HG03175 (cell line): ENCODE measurements around the gene PAX1.

Source experiments
- ATAC-seq: cut with Tn5 transposase; IDR thresholded peaks from one replicate; pipeline ENCODE4 v1.9.1; 2021; ENCODE audit warnings: mild to moderate bottlenecking, moderate library complexity; ENCODE audit not compliant: unreplicated experiment

Gene PAX1

DNA sequence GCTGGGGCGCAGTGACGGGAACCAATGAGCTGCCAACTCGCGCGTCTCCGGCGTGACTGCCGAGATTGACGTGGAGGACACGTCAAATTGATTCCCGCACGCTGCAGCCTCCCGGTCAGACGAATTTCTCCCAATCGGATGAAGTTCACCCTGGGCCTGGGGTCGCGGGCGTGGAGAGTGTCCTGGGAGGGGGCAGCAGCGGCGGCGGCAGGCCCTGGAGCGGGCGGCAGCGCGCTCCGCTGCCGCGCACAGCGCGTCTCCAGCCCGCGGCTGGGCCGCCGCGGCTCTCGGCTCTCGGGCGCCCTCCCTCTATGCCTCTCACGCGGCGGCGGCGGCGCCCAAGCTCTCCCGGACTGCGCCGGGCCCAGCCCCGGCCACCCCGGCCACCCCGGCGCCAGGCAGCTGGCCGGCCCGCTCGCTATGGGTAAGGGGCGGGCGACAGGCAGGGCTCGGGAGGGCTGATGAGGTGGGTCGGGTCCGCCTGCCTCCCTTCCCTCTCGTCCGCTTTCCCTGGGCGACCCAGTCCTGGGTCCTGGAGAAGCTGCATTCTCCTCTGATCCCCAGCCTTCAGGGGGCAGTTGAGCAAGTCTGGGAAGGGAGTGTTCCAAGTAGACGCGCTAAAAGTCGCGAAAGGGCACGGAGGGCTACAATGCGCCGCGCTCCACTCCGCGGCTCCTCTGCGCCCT lies at the start of gene PAX1:
PAX1 (plus strand) TSS at position 90 of the 686 bp plus-strand sequence; CDS start at position 139, 49 bp downstream.
- ATAC-seq = no peak

DNA sequence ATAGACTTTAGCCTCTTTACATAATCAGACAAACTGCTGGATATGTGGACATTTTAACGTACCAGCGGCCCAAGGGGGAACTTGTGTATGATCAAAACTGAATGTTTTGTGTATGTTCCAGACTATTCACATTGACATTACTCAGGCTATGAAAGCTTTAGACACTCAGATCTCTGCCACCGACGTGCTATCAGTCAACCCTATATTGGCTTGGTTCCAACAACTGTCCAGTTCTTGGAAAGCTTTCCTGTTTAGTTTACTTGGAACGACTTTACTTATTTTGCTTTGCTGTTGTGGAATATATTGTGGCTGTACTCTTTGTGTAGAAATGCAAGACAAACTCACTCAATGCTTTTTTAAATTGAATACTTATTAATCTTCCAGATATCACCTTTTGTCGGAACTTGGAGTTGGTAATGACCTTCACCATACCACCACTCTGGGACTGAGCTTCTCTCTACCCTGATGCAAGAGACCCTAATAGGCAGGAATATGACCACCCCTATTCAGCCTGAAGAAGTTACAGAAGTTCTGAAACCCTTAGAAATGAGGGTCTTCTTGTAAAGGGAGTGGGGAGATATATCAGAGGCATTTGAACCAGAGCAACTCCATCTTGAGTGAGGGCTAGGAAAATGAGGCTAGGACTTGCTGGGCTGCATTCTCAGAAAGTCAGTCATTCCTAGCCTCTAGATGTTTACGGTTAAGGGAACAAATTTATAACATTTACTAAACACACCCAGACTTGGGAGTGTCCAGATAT lies 49.0 kb upstream of the PAX1 start:
- no peak for ATAC-seq

DNA sequence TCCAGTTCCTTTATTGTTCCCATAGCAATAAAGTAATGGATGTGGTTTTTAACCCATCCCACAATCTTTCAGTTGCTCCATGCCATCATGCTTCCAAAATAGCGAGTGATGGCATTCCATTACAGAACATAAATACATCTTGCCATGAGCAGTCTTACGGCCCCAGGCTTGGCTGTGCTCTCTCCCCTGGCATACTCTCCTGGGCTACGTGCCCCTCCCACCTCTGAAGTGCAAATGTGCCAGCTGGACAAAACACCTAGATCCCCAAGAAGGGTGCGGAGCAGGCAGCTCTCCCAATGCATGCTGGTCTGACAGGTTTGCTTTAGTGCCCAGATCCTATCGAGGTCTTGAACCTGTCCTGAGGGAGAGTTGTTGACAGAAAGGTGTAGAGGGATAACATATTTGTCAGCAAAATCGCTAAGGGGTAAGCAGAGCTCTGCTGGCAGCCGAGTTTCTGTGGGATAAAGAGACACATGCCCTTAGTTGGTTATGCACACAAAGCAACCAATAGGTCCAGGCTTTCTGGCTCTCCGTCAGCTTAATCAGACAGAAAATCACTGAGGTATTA lies 43.9 kb upstream of the PAX1 start:
- ATAC-seq = no peak

DNA sequence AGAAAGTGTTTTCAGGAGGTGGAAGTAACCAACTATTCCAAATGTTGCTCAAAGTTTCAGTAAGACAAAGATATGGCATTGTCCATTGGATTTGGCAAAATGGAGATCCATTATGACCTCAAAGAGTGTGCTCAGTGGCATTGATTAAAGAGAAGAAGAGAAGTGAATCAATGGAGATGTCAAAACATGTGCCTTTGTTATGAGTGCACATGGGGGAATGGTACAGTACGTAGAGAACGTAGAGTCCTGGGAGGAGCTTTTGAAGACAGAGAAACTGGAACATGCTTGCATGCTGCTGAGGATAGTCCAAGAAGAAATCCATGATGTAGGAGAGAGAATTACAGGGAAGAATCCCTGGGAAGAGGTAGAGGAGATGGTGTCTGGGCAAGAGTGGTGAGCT lies 42.0 kb upstream of the PAX1 start:
- ATAC-seq = no peak

DNA sequence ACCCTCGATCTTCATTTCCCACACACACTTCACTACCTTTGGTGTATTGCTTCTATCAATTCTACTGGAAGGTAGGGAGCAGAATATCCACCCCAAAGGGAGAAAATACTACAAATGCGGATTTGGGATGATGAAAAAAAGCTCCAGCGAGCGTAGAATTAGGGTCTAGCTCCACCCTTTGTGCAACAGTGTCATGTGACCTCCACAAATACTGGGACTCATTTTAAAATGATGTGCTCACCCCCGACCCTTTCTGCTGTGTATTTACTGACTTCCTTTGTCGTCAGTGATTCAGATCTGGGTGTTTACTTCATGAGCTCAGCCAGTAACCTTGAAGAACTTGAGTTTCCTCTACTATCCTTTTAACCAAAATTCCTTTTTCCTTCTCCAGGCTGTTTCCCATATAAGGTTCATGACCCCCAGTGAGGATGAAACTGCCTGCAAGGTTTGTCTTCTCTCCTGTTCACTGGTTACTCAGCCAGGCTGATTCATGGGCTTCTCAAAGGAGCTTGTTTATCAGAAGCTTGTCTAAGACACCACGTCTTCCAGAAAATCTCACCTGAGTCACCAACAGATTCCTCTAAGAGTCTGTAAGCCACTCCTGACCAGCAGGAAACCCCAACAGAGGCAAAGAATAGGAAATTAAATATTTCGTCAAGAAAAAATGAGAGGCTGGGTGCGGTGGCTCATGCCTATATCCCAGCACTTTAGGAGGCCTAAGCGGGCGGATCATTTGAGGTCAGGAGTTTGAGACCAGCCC lies 39.6 kb upstream of the PAX1 start:
- ATAC-seq = no peak

DNA sequence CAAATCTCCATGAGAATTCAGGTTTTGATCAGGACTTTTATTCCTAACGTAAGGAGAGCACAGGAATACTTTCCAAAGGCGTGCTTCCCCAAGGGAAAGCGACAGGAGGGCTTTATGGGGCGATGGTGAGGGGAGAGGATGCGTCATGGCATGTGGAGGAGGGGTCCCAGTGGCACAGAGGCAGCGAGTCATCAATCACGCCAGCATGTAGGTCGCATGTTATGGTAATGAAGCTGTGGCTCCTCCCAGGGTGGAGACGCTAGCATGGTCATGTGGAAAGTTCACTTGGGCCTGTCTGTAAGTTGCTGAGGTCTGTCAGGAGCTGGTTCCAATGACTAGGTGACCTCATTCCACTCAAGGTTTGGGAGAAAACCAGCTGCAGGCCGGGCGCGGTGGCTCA lies 35.3 kb upstream of the PAX1 start:
- no peak for ATAC-seq

DNA sequence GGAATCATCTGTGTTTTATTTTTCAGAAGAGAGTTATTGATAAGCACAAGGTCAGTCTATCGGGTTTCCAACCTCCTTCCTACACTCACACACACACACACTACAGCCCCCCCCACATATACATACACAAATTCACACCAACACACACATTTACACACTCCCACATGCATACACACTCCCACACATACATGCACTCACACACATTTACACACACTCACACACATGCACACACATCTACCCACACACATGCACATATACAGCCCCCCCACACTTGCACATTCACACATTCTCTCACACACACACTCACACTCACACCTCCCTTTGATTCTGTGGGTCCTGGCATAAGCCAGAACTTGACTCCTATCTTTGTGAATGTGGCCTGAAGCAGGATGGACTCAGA lies 34.5 kb upstream of the PAX1 start:
- ATAC-seq = no peak

DNA sequence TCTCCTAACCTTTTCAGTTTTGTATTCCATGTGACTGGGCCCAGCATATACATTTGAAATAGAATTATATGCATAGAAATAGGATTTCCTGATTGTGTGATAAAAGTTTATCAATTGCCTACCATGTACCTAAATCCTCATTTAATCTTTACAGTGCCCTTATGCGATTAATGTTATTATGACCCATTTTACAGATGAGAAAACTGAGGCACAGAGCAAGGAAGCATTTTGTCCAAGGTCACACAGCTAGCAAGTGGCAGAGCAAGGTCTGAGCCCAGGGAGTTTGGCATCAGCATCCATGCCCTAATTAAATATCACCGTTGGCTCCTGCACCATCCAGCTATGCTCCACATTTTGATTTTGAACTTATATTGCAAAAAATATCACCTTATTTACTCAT lies 28.2 kb upstream of the PAX1 start:
- ATAC-seq = no peak

DNA sequence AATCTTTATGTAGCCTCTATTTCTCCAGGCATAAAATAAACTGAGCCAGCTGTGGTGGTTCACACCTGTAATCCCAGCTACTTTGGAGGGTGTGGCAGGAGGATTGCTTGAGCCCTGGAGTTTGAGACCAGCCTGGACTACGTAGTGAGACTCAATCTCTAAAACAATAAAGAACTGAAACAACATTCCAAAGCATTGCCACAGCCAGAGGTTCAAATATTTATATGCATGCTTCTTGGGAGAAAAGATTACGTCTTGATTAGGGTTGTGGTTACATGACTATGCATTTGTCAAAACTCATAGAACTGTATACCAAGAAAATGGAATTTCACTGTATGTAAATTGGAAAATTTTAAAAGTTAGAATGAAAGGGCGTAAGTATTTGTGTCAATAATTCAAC lies 27.7 kb upstream of the PAX1 start:
- no peak for ATAC-seq

DNA sequence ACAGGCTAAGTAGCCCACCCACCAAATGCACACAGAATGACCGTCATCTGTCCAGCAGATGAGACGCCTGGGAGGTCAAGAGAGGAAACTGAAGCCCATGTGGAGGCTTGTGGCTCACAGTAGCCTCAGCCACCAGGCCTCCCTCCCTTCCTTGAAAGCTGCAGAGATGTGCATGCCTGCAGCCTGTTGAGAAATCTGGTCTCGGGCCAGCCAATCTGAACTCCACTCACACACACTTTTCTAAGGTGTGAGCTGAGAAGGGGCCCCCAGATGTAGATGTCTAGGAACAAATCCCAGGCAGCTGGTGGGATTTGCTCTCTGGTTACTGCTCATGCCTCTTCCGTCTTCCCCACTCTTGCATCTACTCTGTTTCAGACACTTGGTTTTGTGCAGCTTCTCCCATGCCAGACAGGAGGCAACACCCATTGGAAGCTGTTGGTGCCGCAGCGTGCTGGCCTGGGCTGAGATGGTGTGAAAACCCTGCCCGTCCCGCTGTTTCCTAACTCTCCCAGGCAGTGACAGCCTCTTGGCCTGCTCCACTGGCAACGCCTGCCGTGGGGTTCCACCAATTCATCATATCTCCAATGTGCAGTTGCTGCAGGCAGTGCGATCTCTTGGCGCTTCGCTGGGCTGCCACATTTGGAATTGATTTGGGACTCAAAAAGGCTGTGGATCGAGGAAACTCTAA lies 24.1 kb upstream of the PAX1 start:
- ATAC-seq = no peak

DNA sequence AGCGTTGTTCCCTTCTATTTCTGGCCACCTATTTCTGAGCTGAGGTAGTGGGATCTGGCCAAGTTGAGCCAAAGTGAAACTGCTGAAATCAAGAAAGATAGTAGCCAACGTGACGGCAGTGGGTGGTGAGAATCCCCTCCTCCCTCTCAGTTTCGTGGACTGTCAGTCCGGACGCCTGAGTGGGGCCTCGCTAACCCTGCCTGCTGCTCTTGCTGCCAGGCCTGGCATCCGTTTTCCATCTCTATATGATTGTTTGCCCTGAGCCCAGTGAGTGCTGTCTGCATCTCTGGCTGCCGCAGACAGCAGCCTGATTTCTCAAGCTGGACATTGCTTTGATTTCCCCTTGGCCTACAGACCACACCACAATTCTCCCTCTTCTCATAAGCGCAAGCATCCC lies 23.5 kb upstream of the PAX1 start:
- ATAC-seq = no peak

DNA sequence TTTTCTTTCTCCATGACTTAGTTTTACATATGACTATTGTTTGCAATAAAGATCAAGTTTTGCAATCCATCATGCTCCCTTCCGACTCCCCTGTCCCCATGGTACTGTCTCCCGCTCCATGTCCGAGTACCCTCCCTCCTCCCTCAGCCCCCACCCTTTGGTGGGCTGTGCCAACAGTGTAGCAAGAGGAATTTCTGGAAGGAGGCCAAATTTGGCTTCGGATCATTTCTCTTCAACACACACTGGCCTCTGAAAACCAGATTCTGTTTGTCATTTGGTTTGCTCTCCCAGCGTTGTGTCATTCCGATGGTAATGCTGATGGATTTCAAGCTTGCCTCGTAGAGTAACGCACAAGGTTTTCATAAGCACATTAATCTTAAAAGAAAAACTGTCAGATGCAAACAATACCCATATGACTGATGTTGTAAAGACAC lies 22.9 kb upstream of the PAX1 start:
- ATAC-seq = no peak

DNA sequence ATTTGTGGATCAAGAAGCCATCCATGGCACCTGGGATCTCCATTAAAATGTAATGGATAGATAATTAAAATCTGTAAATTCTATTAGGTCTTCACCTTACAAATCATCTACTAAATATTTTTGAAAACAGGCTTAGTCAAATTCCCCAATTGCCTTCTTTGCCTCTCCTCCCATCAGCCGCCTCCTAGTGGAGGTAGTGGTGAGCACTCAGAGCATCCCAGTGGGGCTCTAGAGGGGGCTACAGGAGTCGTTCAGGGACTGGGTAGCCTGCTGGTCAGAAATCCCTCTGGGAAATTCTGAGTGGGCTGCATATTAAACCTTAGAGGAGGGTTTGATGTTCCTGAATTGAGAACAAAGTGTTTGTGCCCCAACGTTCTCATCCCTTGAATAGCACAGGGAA lies 20.8 kb upstream of the PAX1 start:
- no peak for ATAC-seq

DNA sequence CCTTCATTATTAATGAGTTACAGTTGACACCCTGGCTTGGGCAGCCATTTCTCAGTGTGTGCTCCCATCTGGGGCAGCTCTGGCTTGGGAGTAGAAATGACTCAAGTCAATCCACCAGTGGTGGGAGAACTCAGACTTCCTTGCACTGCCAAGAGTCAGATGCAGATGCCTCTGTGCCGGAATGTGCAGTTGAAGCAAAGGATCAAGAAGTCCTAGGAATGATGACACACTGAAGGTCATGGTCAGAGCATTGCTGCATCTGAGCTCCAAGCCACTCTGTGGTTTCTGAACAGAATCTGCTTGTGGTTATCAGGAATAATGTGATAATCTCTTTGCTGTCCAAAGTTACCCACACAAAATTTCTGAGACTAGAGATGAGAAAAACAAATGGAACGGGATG lies 19.5 kb upstream of the PAX1 start:
- no peak for ATAC-seq

DNA sequence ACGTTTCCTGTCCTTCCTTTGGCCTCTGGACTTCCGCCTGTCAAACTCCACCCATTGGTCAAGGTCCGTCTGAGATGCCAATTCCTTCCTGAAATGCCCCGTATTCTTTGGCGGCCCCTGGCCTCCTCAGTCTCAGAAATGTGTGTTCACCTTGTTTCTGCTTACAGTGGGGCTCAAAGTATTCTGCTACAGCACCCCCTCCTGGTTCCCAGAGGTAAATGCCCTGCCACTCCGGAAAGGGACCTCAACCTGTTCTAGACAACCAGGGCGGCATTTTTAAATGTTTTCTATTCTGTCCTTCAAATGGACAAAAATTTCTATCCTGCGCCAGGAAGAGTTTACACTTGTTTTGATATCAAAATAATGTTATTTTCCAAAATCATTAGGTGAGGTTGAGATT lies 12.1 kb upstream of the PAX1 start:
- no peak for ATAC-seq

DNA sequence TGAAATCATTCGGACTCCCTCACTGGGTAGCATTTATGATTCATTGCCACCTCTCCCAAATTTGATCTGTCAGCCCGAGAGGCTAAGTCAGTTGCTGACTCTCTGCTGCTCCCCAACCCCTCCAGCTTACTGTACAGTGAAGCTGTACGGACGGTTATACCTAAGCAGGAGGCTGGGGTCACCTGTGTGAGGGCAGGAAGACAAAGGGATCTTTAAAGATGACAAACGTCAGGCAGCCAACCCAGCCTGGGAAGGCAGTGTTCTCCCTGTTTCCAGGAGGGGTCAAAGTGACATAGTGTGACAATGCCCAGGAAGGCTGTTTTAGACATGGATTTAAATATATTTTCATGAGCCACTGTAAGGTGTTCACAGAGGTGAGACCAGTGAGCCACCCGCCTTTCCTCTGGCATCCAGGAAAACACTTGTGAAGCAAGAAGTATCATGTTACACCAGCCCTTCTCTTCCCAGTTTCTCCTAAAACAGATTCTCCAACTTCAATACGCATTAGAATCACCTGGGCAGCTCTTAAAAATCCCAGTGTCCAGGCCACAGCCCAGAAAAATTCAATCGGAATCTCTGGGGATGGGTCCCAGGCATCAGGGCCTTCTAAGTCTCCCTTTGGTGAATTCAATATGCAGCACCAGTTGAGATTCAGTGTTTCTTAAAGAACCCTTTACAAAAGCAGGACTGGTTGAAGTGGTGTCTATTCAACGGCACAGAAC lies 6.8 kb upstream of the PAX1 start:
- ATAC-seq = no peak

DNA sequence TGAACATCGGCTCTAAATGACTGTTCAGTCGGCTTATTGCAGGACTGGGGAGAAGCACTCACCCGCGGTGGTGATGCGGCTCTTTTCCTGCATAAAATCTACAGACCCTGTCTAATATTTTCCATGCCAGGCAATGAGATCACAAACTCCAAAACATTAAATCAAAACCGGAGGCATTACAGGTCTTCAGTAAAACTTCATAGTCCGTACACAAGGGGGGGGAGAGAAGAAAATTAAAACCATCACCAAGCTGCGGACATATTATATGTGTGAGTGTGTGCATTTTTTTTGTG lies 6.3 kb upstream of the PAX1 start:
- no peak for ATAC-seq

DNA sequence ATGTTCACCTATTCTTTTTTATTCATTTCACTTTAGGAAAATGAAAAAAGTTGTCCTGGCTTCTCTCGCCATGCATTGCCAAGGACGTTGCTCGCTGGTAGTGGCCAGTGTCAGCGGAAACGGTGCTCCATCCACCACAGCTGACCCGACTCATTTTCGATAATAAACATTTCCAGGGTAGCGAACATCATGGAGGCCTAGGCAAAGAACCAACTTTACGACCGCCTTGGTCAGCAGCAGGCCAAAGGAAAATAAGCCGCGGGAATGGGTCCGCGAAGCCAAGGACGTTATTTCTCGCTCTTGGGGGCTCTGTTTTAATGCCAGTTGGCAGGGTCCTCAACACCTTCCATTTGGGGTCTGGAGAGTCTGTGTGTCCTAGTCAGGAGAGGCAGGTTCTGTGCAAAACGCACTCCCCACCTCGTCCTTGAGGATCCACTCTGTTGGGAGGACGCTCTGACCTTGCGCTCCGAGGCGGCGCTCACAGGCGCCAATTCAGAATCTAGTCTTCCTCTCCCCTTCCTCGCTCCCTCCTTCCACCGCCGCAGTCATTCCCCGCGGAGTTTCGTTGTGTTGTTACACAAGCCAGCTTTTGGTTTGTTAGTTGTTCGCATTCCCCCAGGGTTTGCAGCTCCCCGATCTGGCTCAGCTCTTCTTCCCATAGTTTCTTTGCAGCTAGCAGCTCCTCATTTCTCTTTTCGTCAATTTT lies 4.1 kb upstream of the PAX1 start:
- ATAC-seq = no peak

DNA sequence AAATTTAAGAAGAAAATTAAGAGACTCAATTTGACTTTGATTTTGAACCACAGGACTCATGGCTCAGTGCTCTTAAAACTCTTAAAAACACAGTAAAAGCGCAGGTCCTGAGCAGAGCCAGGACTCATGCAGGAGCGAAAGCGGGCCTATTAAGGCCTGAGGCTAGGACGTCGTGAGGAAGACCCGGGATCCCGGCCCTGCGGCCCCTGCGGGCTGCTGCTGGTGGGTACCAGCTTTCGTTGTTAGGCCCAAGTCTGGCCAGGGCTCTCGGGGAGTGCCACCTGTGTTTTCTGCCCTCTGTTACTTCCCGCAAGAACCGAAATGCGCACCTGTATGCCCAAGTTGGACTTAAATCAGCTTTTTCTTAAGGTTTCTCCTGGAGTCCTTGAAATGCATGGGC lies 3.4 kb upstream of the PAX1 start:
- ATAC-seq = no peak
